KMS-11 (cell line): Measurements from ENCODE around the gene SPIB.

Experiments used
- H2AFZ ChIP-seq: fragments of 200-600 bp; sonication (generic); 2 replicates; pipeline ENCODE4 v1.6.1; 2016; ENCODE audit warnings: antibody characterized with exemption, mixed run types, low read depth
- H3K27ac ChIP-seq: fragments of 200-600 bp; sonication (generic); 2 replicates; pipeline ENCODE4 v1.6.1; 2016; ENCODE audit warnings: mild to moderate bottlenecking, mixed run types
- H3K27me3 ChIP-seq: fragments of 200-600 bp; sonication (generic); 2 replicates; pipeline ENCODE4 v1.6.1; 2017; ENCODE audit warnings: mild to moderate bottlenecking, low read depth, mixed run types, moderate library complexity; ENCODE audit not compliant: insufficient read depth
- H3K36me3 ChIP-seq: fragments of 200-600 bp; sonication (generic); 2 replicates; pipeline ENCODE4 v1.6.1; 2017; ENCODE audit warnings: mild to moderate bottlenecking, mixed run types; ENCODE audit not compliant: insufficient read depth
- H3K4me1 ChIP-seq: fragments of 200-600 bp; sonication (generic); 2 replicates; pipeline ENCODE4 v1.6.1; 2016; ENCODE audit warnings: mild to moderate bottlenecking, low read depth, mixed run types; ENCODE audit not compliant: poor library complexity, severe bottlenecking
- H3K4me2 ChIP-seq: fragments of 200-600 bp; sonication (generic); 2 replicates; pipeline ENCODE4 v1.7.0; 2016; ENCODE audit warnings: mild to moderate bottlenecking, mixed run types
- H3K4me3 ChIP-seq: fragments of 200-600 bp; sonication (generic); IDR thresholded peaks from 2 replicates; pipeline ENCODE4 v1.6.1; 2017; ENCODE audit warnings: low read depth, low read length, mixed read lengths; ENCODE audit not compliant: insufficient read depth
- H3K79me2 ChIP-seq: fragments of 200-600 bp; sonication (generic); 2 replicates; pipeline ENCODE4 v1.6.1; 2016; ENCODE audit warnings: low read depth, mixed run types; ENCODE audit not compliant: insufficient read depth
- H3K9ac ChIP-seq: fragments of 200-600 bp; sonication (generic); 2 replicates; pipeline ENCODE4 v1.6.1; 2016; ENCODE audit warnings: mild to moderate bottlenecking, mixed run types
- H4K20me1 ChIP-seq: fragments of 200-600 bp; sonication (generic); 2 replicates; pipeline ENCODE4 v1.6.1; 2016; ENCODE audit warnings: mild to moderate bottlenecking, mixed run types; ENCODE audit not compliant: insufficient read depth
- TF ChIP-seq, protein P1 (sequence below): fragments of 200-600 bp; sonication (generic); conservative IDR thresholded peaks from 2 replicates; pipeline ENCODE4 v1.6.1; 2017; ENCODE audit warnings: low read depth, mild to moderate bottlenecking, antibody characterized with exemption, low read length, moderate library complexity, mixed read lengths

Gene SPIB

DNA sequence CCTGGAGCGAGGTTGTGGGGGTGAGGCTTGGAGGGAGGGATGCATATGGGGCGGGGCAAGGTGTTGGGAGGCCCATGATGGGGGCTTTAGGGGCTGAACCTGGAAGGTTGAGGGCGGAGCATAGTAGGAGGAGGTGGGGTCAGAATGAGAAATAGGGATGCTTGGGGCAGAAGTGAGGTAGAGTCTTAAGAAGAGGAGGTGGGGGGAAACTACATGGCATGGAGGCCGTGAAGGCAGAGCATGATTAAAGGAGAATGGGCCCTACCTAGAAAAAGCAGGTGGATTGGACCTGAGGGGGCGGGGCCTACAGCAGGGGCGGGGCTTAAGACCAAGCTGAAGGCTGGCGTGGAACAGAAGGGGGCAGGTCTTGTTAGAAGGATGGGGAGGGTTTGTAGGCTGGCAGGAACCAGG lies 41.7 kb upstream of the SPIB start:
- H4K20me1 ChIP-seq: no peaks in the 10 kb centered on the region
- H3K27ac ChIP-seq: no peak overlapping the region
- no peak overlapping the region for H2AFZ ChIP-seq
- peaks cover 3% of the 10 kb centered on the region; the same call in 1 of the 2 replicates for H3K36me3 ChIP-seq
- no peaks in the 10 kb centered on the region for H3K79me2 ChIP-seq
- 0 out of 2 replicates have a peak overlapping the region, but pooled peaks have one; percentile 18 for H3K4me2 ChIP-seq
- peaks cover 15% of the 10 kb centered on the region for H3K4me1 ChIP-seq
- H3K4me3 ChIP-seq: no peak overlapping the region
- H3K27me3 ChIP-seq: peaks cover 18% of the 10 kb centered on the region
- H3K9ac ChIP-seq: no peak overlapping the region
- TF ChIP-seq, protein P1, sequence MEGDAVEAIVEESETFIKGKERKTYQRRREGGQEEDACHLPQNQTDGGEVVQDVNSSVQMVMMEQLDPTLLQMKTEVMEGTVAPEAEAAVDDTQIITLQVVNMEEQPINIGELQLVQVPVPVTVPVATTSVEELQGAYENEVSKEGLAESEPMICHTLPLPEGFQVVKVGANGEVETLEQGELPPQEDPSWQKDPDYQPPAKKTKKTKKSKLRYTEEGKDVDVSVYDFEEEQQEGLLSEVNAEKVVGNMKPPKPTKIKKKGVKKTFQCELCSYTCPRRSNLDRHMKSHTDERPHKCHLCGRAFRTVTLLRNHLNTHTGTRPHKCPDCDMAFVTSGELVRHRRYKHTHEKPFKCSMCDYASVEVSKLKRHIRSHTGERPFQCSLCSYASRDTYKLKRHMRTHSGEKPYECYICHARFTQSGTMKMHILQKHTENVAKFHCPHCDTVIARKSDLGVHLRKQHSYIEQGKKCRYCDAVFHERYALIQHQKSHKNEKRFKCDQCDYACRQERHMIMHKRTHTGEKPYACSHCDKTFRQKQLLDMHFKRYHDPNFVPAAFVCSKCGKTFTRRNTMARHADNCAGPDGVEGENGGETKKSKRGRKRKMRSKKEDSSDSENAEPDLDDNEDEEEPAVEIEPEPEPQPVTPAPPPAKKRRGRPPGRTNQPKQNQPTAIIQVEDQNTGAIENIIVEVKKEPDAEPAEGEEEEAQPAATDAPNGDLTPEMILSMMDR: no peak

DNA sequence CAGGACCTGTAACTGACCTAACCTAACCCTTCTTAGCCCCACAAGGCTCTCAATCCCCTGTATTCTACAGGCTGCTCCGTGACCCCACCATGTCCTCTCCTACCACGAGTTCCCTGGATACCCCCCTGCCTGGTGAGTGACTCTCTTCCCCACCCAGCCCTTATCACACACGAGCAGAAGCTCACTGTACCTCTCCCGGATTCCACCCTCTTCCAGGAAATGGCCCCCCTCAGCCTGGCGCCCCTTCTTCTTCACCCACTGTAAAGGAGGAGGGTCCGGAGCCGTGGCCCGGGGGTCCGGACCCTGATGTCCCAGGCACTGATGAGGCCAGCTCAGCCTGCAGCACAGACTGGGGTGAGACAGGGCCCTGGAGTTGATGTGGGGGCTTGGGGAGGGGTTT lies 41.2 kb upstream of the SPIB start:
- Histone ChIP-seq H3K79me2 (no peaks in the 10 kb centered on the region), H4K20me1 (no peaks in the 10 kb centered on the region), H3K36me3 (peaks cover 3% of the 10 kb centered on the region; the same call in 1 of the 2 replicates), H3K4me3 (no peak overlapping the region), H3K27ac (no peak overlapping the region), H3K9ac (no peak overlapping the region), H2AFZ (no peak overlapping the region), H3K4me1 (peaks cover 15% of the 10 kb centered on the region), H3K4me2 (no peak overlapping the region), H3K27me3 (peaks cover 15% of the 10 kb centered on the region)
- TF ChIP-seq, protein P1: no peak

DNA sequence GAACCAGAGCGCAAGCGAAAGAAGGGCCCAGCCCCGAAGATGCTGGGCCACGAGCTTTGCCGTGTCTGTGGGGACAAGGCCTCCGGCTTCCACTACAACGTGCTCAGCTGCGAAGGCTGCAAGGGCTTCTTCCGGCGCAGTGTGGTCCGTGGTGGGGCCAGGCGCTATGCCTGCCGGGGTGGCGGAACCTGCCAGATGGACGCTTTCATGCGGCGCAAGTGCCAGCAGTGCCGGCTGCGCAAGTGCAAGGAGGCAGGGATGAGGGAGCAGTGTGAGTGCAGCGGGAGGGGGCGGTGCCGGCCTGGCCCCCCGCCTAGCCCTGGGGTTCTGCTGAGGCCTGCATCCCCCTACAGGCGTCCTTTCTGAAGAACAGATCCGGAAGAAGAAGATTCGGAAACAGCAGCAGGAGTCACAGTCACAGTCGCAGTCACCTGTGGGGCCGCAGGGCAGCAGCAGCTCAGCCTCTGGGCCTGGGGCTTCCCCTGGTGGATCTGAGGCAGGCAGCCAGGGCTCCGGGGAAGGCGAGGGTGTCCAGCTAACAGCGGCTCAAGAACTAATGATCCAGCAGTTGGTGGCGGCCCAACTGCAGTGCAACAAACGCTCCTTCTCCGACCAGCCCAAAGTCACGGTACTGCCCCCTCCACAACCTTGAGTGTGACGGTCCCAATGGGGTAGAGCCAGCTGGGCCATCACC lies 40.4 kb upstream of the SPIB start:
- H3K4me1 ChIP-seq: peaks cover 17% of the 10 kb centered on the region
- H3K4me2 ChIP-seq: no peak overlapping the region
- H4K20me1 ChIP-seq: no peaks in the 10 kb centered on the region
- H3K4me3 ChIP-seq: no peak overlapping the region
- H3K27ac ChIP-seq: no peak overlapping the region
- peaks cover 8% of the 10 kb centered on the region for H3K27me3 ChIP-seq
- H3K36me3 ChIP-seq: peaks cover 3% of the 10 kb centered on the region; the same call in 1 of the 2 replicates
- no peaks in the 10 kb centered on the region for H3K79me2 ChIP-seq
- TF ChIP-seq, protein P1: no peak
- no peak overlapping the region for H3K9ac ChIP-seq
- H2AFZ ChIP-seq: no peak overlapping the region

DNA sequence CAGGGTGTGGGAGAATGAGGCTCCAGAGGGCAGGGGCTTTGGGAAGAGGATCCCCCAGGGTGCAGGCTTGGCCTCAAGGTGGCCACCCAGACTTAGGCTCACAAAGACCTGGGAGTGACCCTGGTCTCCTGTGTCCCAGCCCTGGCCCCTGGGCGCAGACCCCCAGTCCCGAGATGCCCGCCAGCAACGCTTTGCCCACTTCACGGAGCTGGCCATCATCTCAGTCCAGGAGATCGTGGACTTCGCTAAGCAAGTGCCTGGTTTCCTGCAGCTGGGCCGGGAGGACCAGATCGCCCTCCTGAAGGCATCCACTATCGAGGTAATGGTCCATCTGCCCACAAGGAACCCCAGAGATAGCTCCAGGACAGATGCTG lies 39.9 kb upstream of the SPIB start:
- peaks cover 3% of the 10 kb centered on the region; the same call in 1 of the 2 replicates for H3K36me3 ChIP-seq
- no peaks in the 10 kb centered on the region for H3K79me2 ChIP-seq
- no peak overlapping the region for H2AFZ ChIP-seq
- peaks cover 20% of the 10 kb centered on the region for H3K4me1 ChIP-seq
- H3K27ac ChIP-seq: no peak overlapping the region
- no peak overlapping the region for H3K4me3 ChIP-seq
- TF ChIP-seq, protein P1: no peak
- no peak overlapping the region for H3K4me2 ChIP-seq
- H3K27me3 ChIP-seq: peaks cover 8% of the 10 kb centered on the region
- no peaks in the 10 kb centered on the region for H4K20me1 ChIP-seq
- no peak overlapping the region for H3K9ac ChIP-seq
